K562 (cell line): Measurements from ENCODE around the gene FIGLA. TPM values are rescaled to one million over a fixed set of nuclear protein-coding genes. Genes with fewer than 3 reads are reported as not detected.

Experiments used
- ATAC-seq: fragments of 200-7000 bp; cut with Tn5 transposase; 3 replicates; pipeline ENCODE4 v1.9.1; 2020; ENCODE audit warnings: moderate library complexity
- BruUV-seq: library from RNA; stranded (reverse); fragments of 400-500 nt; replicated peaks from 2 replicates; lab custom pipeline; 2021; lab: Mats Ljungman, UMichigan
- CTCF ChIA-PET: fragments of 300-600 bp; formaldehyde crosslinking; extraction: SDS; loops from one replicate; lab custom pipeline; 2021; ENCODE audit warnings: low intra/inter-chr PET ratio; lab: Yijun Ruan, JAX
- POLR2A ChIA-PET: fragments of 300-600, 350-650 bp; sonication (Branson Sonifier 250); formaldehyde crosslinking; extraction: SDS; loops from one replicate; lab custom pipeline; 2021; ENCODE audit warnings: antibody characterized with exemption, inconsistent platforms; lab: Yijun Ruan, JAX
- DNase-seq, 4 experiments: peaks; one replicate each; pipeline versions ENCODE4 v3.0.0 to v3.0.0-alpha.2; 2011 to 2018; ENCODE audit warnings: low spot score in 3 of 4, mixed read lengths in 3 of 4; ENCODE audit errors: extremely low read depth in 1 of 4
- FAIRE-seq: peaks from 2 replicates; lab custom pipeline; 2011; peaks lifted over from hg19 to GRCh38; lab: Jason Lieb, UNC
- H2AFZ ChIP-seq: 2 replicates; pipeline ENCODE4 v1.6.0; 2011; ENCODE audit warnings: low read depth, low read length, control low read depth, inconsistent platforms
- H3K27ac ChIP-seq: fragments of 200-600 bp; 3 replicates; pipeline ENCODE4 v1.8.0; 2011; ENCODE audit warnings: low read depth, mild to moderate bottlenecking, control low read depth, inconsistent platforms, low read length, moderate library complexity, mixed read lengths; ENCODE audit errors: extremely low read depth
- H3K27me3 ChIP-seq, 2 experiments: fragments of 300-600 bp in 1 of 2; 2 replicates in 1 of 2; 3 replicates in 1 of 2; pipeline versions ENCODE4 v1.6.0 to v1.8.0; 2011; ENCODE audit warnings: inconsistent platforms in 2 of 2, low read length in 2 of 2, mild to moderate bottlenecking in 1 of 2, mixed read lengths in 1 of 2, moderate library complexity in 1 of 2; ENCODE audit not compliant: control insufficient read depth in 2 of 2, insufficient read depth in 2 of 2
- H3K36me3 ChIP-seq: fragments of 300-600 bp; 3 replicates; pipeline ENCODE4 v1.8.0; 2011; ENCODE audit warnings: mild to moderate bottlenecking, low read length, inconsistent platforms; ENCODE audit not compliant: control insufficient read depth, insufficient read depth
- H3K4me1 ChIP-seq, 2 experiments: fragments of 200-600 bp in 1 of 2; replicated peaks in 1 of 2; 2 replicates in 1 of 2; 3 replicates in 1 of 2; pipeline versions ENCODE4 v1.5.1 to v1.8.0; 2011; ENCODE audit warnings: inconsistent platforms in 2 of 2, low read length in 2 of 2, mild to moderate bottlenecking in 1 of 2, mixed read lengths in 1 of 2, moderate library complexity in 1 of 2; ENCODE audit not compliant: control insufficient read depth in 2 of 2, insufficient read depth in 2 of 2
- H3K4me2 ChIP-seq: 2 replicates; pipeline ENCODE4 v1.6.1; 2011; ENCODE audit warnings: low read length, control low read depth, inconsistent platforms, mixed read lengths; ENCODE audit not compliant: insufficient read depth
- H3K4me3 ChIP-seq: fragments of 200-600 bp; sonication (generic), shearing (Covaris generic); 2 replicates; pipeline ENCODE4 v1.5.1; 2016; ENCODE audit warnings: control low read depth, inconsistent platforms
- H3K79me2 ChIP-seq: fragments of 200-600 bp; 3 replicates; pipeline ENCODE4 v1.8.0; 2011; ENCODE audit warnings: low read length, inconsistent platforms; ENCODE audit not compliant: control insufficient read depth, insufficient read depth
- H3K9ac ChIP-seq, 2 experiments: 2 replicates each; pipeline versions ENCODE4 v1.6.0 to v1.6.1; 2011; ENCODE audit warnings: low read depth in 2 of 2, low read length in 2 of 2, control low read depth in 1 of 2, inconsistent platforms in 1 of 2, mild to moderate bottlenecking in 1 of 2, mixed read lengths in 1 of 2; ENCODE audit not compliant: insufficient read depth in 1 of 2
- H3K9me1 ChIP-seq: one replicate; pipeline ENCODE4 v1.6.0; 2011; ENCODE audit warnings: inconsistent platforms, mild to moderate bottlenecking, low read length, moderate library complexity; ENCODE audit not compliant: control insufficient read depth, insufficient read depth
- H3K9me3 ChIP-seq: replicated peaks from 2 replicates; pipeline ENCODE4 v1.5.1; 2011; ENCODE audit warnings: low read depth, low read length, inconsistent platforms; ENCODE audit not compliant: control insufficient read depth, insufficient read depth
- H4K20me1 ChIP-seq: replicated peaks from 2 replicates; pipeline ENCODE4 v1.6.1; 2011; ENCODE audit warnings: low read length, inconsistent platforms, mixed read lengths; ENCODE audit not compliant: control insufficient read depth, insufficient read depth
- ARID2 ChIP-seq: fragments of 450-650 bp; IDR thresholded peaks from 2 replicates; pipeline ENCODE4 v1.6.1; 2017; ENCODE audit warnings: antibody characterized with exemption, mild to moderate bottlenecking
- DPF2 ChIP-seq: fragments of 450-650 bp; IDR thresholded peaks from 2 replicates; pipeline ENCODE4 v1.6.1; 2016
- ESRRA ChIP-seq: fragments of 450-650 bp; IDR thresholded peaks from 2 replicates; pipeline ENCODE4 v1.6.1; 2014; ENCODE audit warnings: low read depth, mild to moderate bottlenecking, moderate library complexity, borderline replicate concordance
- MED1 ChIP-seq: sonication (generic); formaldehyde crosslinking; IDR thresholded peaks from 2 replicates; pipeline ENCODE4 v1.8.1; 2023; ENCODE audit warnings: missing genetic modification reagents, borderline replicate concordance
- NFIC ChIP-seq: fragments of 450-650 bp; IDR thresholded peaks from 2 replicates; pipeline ENCODE4 v1.6.1; 2017; ENCODE audit warnings: mild to moderate bottlenecking, inconsistent platforms
- POLR2G ChIP-seq: fragments of 200-400 bp; formaldehyde crosslinking; IDR thresholded peaks from 2 replicates; pipeline ENCODE4 v1.6.1; 2017; ENCODE audit warnings: low read depth, mild to moderate bottlenecking, antibody characterized with exemption, low read length, moderate library complexity
- TAF15 ChIP-seq: fragments of 200-400 bp; formaldehyde crosslinking; IDR thresholded peaks from 2 replicates; pipeline ENCODE4 v1.6.1; 2017; ENCODE audit warnings: mild to moderate bottlenecking, low read depth, low read length, moderate library complexity
- WGBS: fragments of 100-300 bp; shearing (Covaris generic); methylation state at CpG from one replicate; pipeline ENCODE4 v1.1.6; 2016; ENCODE audit warnings: low coverage, mixed read lengths; ENCODE audit not compliant: insufficient coverage; ENCODE audit errors: missing lambda C conversion rate; 5-methylcytosine and 5-hydroxymethylcytosine counted together
- in situ Hi-C: fragments of 300-500 bp; cut with MboI; formaldehyde crosslinking; loops from 4 replicates; pipeline ENCODE4 v1.15.0; 2018; ENCODE audit warnings: inconsistent platforms, mixed read lengths
- intact Hi-C: fragments of 100-400 bp; cut with micrococcal nuclease; formaldehyde crosslinking; loops from 2 replicates; pipeline ENCODE4 v1.14.2; 2022
- polyA plus RNA-seq, 8 experiments: library from polyadenylated mRNA; depleted of rRNA in 4 of 8; stranded (reverse) in 5 of 8; unstranded in 3 of 8; fragments of >200 nt; fragmentation: Nextera tagmentation in 2 of 8; fragmentation: Illumina TruSeq in 1 of 8; extraction: Ambion mirVana in 2 of 8; extraction: Trizol in 1 of 8; gene quantifications; 2 replicates each; pipeline versions ENCODE4 v1.2.1 to v1.2.3, GENCODE V29; 2011 to 2014; ENCODE audit warnings: inconsistent platforms in 1 of 8, missing spikeins in 1 of 8
- total RNA-seq, 7 experiments: library from RNA; depleted of rRNA in 6 of 7; stranded (reverse); fragments of >200 nt in 6 of 7; fragmentation: Illumina TruSeq in 2 of 7; extraction: Trizol in 2 of 7; gene quantifications; 2 replicates each; pipeline versions ENCODE4 v1.2.1 to v1.2.3, GENCODE V29; 2011 to 2021; ENCODE audit warnings: low replicate concordance in 1 of 7
- TF ChIP-seq, protein P1 (sequence below): sonication (generic); formaldehyde crosslinking; IDR thresholded peaks from 2 replicates; pipeline ENCODE4 v1.8.1; 2023; ENCODE audit warnings: mild to moderate bottlenecking, missing genetic modification reagents, moderate library complexity
- TF ChIP-seq, protein P2 (sequence below): fragments of 450-650 bp; IDR thresholded peaks from 2 replicates; pipeline ENCODE4 v1.6.1; 2016
- TF ChIP-seq, protein P3 (sequence below): fragments of 450-650 bp; IDR thresholded peaks from 2 replicates; pipeline ENCODE4 v1.6.1; 2017; ENCODE audit warnings: antibody characterized with exemption

Gene FIGLA
- total and polyA plus RNA-seq, 9 of the 15 experiments (the other 6 are each of a cell fraction or from before 2014, with no cell fraction given): not detected

DNA sequence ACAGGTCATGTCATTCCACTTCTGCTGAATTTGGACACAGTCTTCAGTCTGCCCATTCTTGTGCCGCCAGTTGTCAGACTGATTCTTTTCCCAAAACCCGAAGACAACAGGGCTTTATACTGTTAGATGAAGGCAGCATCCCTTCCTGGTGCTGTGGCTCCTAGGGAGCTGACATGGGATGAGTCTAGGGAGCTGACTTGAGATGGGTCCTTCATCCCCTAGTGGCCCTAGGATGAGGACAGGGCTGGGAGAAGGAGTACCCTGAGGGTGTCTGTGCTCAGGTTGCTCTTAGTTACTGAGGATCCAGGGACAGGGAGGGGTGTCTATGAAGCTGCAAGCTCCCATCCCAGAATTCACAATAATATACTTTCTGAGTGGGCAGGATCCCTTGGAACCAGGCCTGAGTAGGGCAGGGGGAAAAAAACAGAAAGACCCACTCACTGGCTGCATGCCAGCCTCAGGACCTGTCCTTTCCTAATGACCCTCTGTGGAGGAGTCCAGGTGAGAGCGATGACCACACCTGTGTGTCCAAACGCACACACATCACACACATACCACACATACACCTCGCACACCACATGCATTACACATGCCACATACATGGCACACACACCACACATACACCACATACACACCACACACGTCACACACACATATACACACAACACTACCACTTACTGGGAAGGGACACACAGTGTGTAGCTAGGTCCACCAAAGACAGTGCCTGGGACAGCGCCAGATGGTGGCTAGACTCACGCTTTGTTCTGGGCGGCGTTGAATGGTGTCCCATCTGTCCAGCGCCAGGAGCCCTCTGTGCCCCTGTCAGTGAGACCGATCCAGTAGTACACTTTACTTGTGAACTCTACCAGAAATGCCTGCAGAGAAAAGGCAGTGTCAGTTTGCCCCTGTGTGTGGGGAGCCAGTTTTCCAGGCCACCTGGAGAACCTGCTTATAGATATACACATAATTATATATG lies 18.8 kb upstream of the FIGLA start:
- no peak for FAIRE-seq
- Histone ChIP-seq H3K4me1 (no peaks in the 10 kb centered on the region), H3K4me3 (no peak overlapping the region), H3K27ac (no peak overlapping the region), H2AFZ (no peak overlapping the region), H3K4me2 (no peak overlapping the region), H3K27me3 (peaks cover 24 to 50% of the 10 kb centered on the region in 2 experiments), H3K79me2 (no peaks in the 10 kb centered on the region), H3K9ac (peak overlapping the region in 1 of 2 experiments; percentile 78; a peak in 2 of 4 replicates), H4K20me1 (0 out of 2 replicates have a peak, but pooled peaks cover 3% of the 10 kb centered on the region), H3K36me3 (no peaks in the 10 kb centered on the region), H3K9me1 (no peaks in the 10 kb centered on the region), H3K9me3 (no peaks in the 10 kb centered on the region)
- BruUV-seq: no TSS peak
- POLR2A ChIA-PET: interaction anchor here (0.6 kb wide), 1 partner anchor 41 kb away, joined by 3 read pairs; the partner anchor contains the start of gene ADD2
- CTCF ChIA-PET: interaction anchor here (0.7 kb wide), 1 partner anchor 291 kb away, joined by 3 read pairs; no protein-coding TSS in a partner anchor
- WGBS: 4% methylated on average over 12 of the region's 12 CpGs
- DNase-seq: no peak
- TF ChIP-seq NFIC: peak; percentile 18; the same call in 1 of the 2 replicates
- TF ChIP-seq ARID2: no peak
- in situ Hi-C loops: no loop called here
- ATAC-seq: peak; percentile 41; the same call in 2 of the 3 replicates
- intact Hi-C loops: no loop called here

DNA sequence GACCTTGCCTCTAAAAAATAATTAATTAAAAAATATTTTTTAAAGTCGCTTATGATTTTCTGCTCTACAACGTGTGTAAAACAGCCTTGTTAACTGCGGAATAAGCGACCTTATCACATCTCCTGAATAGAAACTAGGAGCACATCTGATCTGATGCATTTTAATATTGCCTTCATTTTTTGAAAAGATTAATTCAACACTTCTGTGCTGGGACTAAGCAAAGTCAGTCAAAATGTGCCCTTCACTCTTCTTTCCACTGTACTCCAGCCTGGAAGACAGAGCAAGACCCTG lies 17.3 kb upstream of the FIGLA start:
- Histone ChIP-seq H4K20me1 (0 out of 2 replicates have a peak, but pooled peaks cover 3% of the 10 kb centered on the region), H3K9me1 (no peaks in the 10 kb centered on the region), H3K27ac (no peak overlapping the region), H3K4me3 (no peak overlapping the region), H3K27me3 (peaks cover 24 to 42% of the 10 kb centered on the region in 2 experiments), H3K9me3 (no peaks in the 10 kb centered on the region), H3K79me2 (no peaks in the 10 kb centered on the region), H2AFZ (no peak overlapping the region), H3K36me3 (no peaks in the 10 kb centered on the region), H3K9ac (no peak overlapping the region), H3K4me1 (no peaks in the 10 kb centered on the region), H3K4me2 (no peak overlapping the region)
- ChIA-PET POLR2A (no interaction called here), CTCF (no interaction called here)
- intact Hi-C loops (no loop called here), in situ Hi-C loops (no loop called here)
- DNase-seq (no peak), ATAC-seq (no peak), FAIRE-seq (no peak)
- 4% methylated on average over 4 of the region's 4 CpGs for WGBS
- BruUV-seq: no TSS peak
- TF ChIP-seq MED1 (CRISPR knock-in tag) (no peak), ESRRA (no peak), DPF2 (no peak), TAF15 (no peak), POLR2G (no peak)
- TF ChIP-seq, protein P1, sequence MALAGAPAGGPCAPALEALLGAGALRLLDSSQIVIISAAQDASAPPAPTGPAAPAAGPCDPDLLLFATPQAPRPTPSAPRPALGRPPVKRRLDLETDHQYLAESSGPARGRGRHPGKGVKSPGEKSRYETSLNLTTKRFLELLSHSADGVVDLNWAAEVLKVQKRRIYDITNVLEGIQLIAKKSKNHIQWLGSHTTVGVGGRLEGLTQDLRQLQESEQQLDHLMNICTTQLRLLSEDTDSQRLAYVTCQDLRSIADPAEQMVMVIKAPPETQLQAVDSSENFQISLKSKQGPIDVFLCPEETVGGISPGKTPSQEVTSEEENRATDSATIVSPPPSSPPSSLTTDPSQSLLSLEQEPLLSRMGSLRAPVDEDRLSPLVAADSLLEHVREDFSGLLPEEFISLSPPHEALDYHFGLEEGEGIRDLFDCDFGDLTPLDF (CRISPR knock-in tag): no peak
- TF ChIP-seq, protein P2, sequence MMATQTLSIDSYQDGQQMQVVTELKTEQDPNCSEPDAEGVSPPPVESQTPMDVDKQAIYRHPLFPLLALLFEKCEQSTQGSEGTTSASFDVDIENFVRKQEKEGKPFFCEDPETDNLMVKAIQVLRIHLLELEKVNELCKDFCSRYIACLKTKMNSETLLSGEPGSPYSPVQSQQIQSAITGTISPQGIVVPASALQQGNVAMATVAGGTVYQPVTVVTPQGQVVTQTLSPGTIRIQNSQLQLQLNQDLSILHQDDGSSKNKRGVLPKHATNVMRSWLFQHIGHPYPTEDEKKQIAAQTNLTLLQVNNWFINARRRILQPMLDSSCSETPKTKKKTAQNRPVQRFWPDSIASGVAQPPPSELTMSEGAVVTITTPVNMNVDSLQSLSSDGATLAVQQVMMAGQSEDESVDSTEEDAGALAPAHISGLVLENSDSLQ: no peak
- TF ChIP-seq, protein P3, sequence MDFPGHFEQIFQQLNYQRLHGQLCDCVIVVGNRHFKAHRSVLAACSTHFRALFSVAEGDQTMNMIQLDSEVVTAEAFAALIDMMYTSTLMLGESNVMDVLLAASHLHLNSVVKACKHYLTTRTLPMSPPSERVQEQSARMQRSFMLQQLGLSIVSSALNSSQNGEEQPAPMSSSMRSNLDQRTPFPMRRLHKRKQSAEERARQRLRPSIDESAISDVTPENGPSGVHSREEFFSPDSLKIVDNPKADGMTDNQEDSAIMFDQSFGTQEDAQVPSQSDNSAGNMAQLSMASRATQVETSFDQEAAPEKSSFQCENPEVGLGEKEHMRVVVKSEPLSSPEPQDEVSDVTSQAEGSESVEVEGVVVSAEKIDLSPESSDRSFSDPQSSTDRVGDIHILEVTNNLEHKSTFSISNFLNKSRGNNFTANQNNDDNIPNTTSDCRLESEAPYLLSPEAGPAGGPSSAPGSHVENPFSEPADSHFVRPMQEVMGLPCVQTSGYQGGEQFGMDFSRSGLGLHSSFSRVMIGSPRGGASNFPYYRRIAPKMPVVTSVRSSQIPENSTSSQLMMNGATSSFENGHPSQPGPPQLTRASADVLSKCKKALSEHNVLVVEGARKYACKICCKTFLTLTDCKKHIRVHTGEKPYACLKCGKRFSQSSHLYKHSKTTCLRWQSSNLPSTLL: no peak
